Muscle of leg (tissue), 11 donors: ENCODE results near the gene SRGAP2B. TPM values are rescaled to one million over a fixed set of nuclear protein-coding genes. Genes with fewer than 3 reads are reported as not detected.
A peak's percentile ranks its signal among the peaks of the same experiment; 100 is the strongest.
"Not testable (repeated sequence)": the region's sequence is repeated elsewhere in the genome, so short reads cannot be mapped to it uniquely, and the experiment has no call there.

ENCODE experiments used
- DNase-seq: peaks from one replicate; pipeline ENCODE4 v3.0.0; 2013
- H3K27ac ChIP-seq: one replicate; pipeline ENCODE4 v1.5.1; 2013; ENCODE audit warnings: mild to moderate bottlenecking, low read length, control low read depth
- H3K27me3 ChIP-seq: one replicate; pipeline ENCODE4 v1.6.1; 2013; ENCODE audit warnings: low read length; ENCODE audit not compliant: control insufficient read depth, insufficient read depth
- H3K36me3 ChIP-seq: one replicate; pipeline ENCODE4 v1.6.1; 2013; ENCODE audit warnings: low read length; ENCODE audit not compliant: control insufficient read depth, insufficient read depth
- H3K4me1 ChIP-seq: one replicate; pipeline ENCODE4 v1.6.1; 2013; ENCODE audit warnings: low read length; ENCODE audit not compliant: control insufficient read depth, insufficient read depth
- H3K4me3 ChIP-seq: one replicate; pipeline ENCODE4 v1.5.1; 2013; ENCODE audit warnings: low read length, control low read depth
- H3K9me3 ChIP-seq: replicated peaks from 2 replicates; pipeline ENCODE4 v1.6.1; 2013; ENCODE audit warnings: low read depth, low read length; ENCODE audit not compliant: control insufficient read depth
- WGBS: methylation state at CpG from one replicate; pipeline ENCODE4 v1.1.5; 2013; ENCODE audit warnings: missing lambda C conversion rate; ENCODE audit not compliant: insufficient coverage; 5-methylcytosine and 5-hydroxymethylcytosine counted together
- polyA plus RNA-seq, 8 donors: library from polyadenylated mRNA; unstranded; fragments of 120-200 nt; gene quantifications; one replicate each; pipeline versions ENCODE4 v1.2.1 to v1.2.3, GENCODE V29; 2013; ENCODE audit warnings: inconsistent platforms in 1 of 8, low replicate concordance in 1 of 8; ENCODE audit not compliant: insufficient read length in 8 of 8, insufficient read depth in 1 of 8
- total RNA-seq: library from RNA; stranded (reverse); fragments of 120-200 nt; gene quantifications from one replicate; pipeline ENCODE4 v1.2.4, GENCODE V29; 2013

Gene SRGAP2B
- total and polyA plus RNA-seq, 9 donors: 21.4 to 49.3 (median 32.9) TPM

DNA sequence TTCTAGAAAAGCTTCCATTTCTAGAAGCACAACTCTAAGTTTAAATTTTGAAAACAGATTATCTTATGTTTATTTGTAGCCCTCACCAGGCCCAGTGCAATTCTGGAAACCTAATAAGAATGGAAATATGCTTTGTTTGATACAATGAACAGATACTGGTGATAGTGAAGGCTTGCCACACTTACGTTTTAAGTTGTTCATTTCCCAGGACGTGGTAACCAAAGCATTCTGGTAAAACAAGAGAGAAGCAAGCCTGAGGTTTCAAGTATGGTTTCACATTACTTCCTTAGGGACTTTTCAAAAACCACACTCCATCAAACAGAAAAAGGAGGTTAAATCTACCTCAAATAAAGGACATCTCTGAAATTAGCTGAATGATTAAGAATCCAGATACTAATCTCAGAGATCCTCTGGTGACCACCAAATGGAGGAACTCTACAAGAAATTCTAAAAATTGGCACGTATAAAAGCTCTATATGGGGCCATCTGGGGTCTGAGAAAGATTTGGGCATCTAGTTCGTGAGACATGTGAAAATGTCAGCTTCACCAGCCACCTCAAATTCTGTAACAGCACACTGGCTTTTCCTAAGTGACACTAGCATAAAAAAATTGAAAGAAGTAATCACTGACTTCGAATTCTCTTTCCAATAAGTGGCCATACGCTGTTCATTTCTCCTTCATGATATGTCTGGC, 164.9 kb downstream of the SRGAP2B start:
- H3K27ac ChIP-seq, H3K4me3 ChIP-seq, H3K4me1 ChIP-seq, H3K27me3 ChIP-seq, H3K9me3 ChIP-seq, DNase-seq, H3K36me3 ChIP-seq: not testable (repeated sequence)
- WGBS: no CpG with 5 or more reads among the region's 6 CpGs

DNA sequence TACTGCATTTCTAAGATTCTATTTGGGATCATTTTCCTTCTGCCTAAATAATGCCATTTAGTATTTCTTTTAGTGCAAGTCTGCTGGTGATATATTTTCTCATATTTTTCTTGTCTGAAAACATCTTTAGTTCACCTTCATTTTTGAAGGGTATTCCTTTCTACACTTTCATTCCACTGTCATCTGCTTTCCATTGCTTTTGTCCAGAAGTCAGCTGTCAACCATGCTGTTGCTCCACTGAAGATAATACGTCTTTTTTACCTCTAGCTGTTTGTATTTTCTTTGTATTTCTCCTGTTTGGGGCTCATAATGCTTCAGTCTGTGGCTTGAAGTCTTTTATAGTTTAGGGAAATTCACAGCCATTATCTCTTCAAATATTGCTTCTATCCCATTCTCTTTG, 167.8 kb downstream of the SRGAP2B start:
- H3K9me3 ChIP-seq, H3K4me1 ChIP-seq, H3K27me3 ChIP-seq, H3K36me3 ChIP-seq, H3K4me3 ChIP-seq, DNase-seq, H3K27ac ChIP-seq: not testable (repeated sequence)
- WGBS: no CpG with 5 or more reads among the region's 1 CpG

DNA sequence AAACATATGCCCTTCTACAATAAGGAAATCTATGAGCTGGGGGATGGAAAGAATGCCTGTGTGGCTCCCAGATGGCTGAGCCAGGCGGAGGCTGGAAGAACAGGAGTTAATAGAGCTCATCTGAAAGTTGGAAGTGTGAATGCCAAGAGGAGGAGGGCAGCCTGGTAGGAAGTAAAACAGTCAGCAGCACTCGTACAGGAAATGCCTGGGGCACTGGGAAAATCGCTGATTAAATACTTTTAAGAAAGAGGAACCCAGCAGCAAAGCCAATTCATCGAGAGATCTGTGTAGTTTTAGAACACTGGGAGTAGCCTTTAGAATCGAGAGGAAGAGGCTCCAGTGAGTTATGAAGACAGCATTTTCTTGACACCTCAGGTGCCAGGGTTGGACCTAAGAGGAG, 171.5 kb downstream of the SRGAP2B start:
- H3K27ac ChIP-seq, H3K4me3 ChIP-seq, DNase-seq, H3K9me3 ChIP-seq, H3K36me3 ChIP-seq, H3K4me1 ChIP-seq, H3K27me3 ChIP-seq: not testable (repeated sequence)
- no CpG with 5 or more reads among the region's 5 CpGs for WGBS

DNA sequence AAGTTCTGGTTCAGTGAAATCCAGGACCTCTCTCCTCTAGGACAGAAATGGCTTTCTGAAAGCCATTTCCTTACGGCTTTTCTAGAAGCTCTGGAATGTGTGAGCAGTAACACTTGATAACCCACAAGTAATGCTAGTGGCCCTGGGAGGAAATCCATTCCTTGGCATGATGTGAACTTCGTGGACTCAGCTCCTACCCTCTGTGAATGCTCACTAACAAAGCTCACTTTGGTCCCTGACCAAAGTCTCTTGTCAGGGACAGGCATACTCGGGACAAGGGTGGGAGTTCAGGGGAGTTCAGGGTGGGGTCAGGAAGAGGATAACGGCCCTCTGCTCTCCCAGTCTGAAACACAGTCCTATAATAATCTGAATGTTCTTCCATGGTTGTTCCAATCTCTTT, 172.3 kb downstream of the SRGAP2B start:
- not testable (repeated sequence) for H3K4me3 ChIP-seq, H3K27ac ChIP-seq, H3K36me3 ChIP-seq, H3K27me3 ChIP-seq, H3K9me3 ChIP-seq, H3K4me1 ChIP-seq
- no CpG with 5 or more reads among the region's 4 CpGs for WGBS
- DNase-seq: peak; percentile 4

DNA sequence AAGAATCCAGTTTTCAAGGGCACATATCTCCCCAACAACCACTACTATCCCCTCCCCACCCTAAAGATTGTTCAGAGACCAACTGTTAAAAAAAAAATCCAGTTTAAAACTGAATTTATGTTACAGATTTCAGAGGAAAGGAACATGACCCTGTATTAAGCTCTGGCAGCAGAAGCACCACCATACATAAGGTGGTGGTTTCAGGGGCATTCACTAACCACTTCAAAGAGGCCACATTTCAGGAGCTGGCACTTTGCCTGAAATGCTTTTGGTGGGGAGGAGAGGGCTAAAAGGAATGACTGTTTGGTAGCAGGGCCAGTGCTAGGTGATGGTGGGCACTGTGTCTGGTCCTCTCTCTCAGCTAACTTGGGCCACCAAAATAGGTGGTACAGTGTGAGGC, 176.0 kb downstream of the SRGAP2B start:
- H3K36me3 ChIP-seq, H3K27me3 ChIP-seq, H3K4me3 ChIP-seq, H3K4me1 ChIP-seq, DNase-seq, H3K27ac ChIP-seq, H3K9me3 ChIP-seq: not testable (repeated sequence)

DNA sequence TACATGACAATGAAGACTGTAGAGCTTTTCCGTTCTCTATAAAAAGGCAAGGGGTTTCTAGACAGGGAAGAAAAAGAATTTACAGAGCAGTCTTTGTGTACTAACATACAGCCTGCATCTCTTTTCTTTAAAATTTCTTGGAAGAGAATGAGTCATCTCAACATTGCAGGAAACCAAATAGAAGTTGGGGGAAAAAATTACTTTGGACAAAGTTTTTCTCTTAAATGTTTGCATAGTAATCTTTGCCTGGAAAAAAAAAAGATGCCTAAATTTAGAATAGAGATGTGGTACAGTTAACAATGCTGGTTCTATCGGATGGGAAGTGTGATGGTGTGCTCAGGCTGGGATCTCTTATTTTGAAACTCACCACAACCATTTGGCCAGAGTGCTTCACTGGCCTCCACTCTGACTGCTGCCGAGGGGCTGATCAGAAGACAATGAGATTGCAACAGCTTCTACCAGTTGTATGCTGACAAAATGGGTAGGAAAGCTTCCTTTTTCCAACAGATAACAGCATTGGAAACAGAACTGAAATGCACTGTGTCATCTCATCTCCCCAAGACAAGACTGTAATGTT, 177.0 kb downstream of the SRGAP2B start:
- not testable (repeated sequence) for H3K4me3 ChIP-seq, H3K9me3 ChIP-seq, H3K27me3 ChIP-seq, H3K27ac ChIP-seq, DNase-seq, H3K4me1 ChIP-seq, H3K36me3 ChIP-seq
- no CpG with 5 or more reads among the region's 3 CpGs for WGBS

DNA sequence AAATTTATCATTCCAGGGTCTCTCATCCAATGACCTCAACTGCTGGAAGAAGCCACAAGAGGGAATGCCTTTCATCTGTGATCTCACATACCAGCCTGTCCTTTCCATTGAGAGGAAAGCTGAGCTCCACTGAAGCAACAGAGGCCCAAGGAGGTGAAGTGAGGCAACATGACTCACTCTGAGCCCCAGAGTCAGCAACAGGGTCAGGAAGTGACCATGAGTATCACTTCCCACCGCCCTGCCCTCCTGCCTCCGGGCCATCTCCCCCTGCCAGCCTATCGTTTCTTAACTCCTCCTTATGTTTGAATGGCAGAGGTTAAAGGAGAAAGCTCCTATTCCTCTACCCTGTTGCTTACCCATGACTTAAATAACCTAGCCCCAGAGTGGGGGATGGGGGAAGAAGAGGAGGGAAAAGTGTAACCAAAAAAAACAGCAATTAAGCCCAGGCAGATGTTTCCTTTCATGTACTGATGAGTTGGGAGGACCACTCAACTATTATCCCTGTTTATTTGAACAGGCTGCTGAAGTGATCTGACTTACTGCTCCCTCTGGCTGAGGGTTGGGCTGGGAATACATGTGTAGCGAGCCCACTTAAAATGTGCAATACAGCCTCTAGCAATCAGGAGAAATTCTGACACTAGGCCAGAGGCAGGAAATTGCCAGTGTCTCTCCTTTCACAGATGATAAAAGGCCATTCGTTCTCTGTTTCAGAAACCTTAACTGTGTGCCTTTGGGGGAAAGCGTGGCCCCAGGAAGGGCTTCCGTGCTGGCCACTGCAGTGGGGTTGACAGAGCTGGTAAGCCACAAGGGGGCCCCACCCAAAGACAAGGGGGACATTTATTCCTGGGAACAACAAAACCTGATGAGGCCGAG, 177.7 kb downstream of the SRGAP2B start:
- not testable (repeated sequence) for DNase-seq, H3K27ac ChIP-seq, H3K9me3 ChIP-seq, H3K27me3 ChIP-seq, H3K4me1 ChIP-seq, H3K4me3 ChIP-seq, H3K36me3 ChIP-seq
- WGBS: no CpG with 5 or more reads among the region's 8 CpGs

DNA sequence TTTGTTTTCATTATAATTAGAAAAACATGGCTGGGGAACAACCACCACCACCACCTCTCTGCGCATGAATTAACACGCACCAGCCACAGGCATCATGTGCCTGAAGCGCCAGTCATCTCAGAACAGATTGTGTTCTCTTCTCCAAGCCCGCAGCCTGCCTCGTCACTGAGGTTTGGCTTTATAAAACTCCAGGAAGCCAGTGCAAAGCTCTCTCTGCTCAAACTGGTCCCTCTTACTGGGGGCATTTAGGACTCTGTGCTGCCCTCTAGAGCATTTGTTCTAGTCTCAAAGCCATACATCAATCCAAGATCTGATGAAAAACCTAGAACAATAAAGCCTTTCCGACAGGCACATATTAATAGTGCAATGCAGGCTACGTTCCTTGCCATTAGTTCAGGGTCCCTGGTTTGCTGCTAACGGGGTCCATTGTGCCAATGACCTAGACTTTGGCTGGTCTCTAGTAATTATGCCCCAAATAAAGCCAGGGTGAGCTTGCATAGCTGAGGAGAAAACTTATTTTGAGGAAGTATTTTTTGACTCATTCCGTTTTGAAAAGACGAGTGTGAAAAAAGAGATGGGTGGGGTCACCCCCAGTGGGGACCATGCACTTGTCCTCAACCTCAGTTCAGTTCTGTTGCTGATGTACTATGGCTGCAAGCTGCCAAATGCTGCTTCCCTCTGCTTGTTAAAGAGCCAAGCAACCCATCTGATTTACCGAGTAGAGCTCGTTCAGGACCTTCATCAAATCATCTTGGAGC, 181.0 kb downstream of the SRGAP2B start:
- not testable (repeated sequence) for H3K9me3 ChIP-seq, DNase-seq, H3K4me3 ChIP-seq, H3K27me3 ChIP-seq, H3K27ac ChIP-seq, H3K36me3 ChIP-seq, H3K4me1 ChIP-seq
- WGBS: no CpG with 5 or more reads among the region's 12 CpGs

DNA sequence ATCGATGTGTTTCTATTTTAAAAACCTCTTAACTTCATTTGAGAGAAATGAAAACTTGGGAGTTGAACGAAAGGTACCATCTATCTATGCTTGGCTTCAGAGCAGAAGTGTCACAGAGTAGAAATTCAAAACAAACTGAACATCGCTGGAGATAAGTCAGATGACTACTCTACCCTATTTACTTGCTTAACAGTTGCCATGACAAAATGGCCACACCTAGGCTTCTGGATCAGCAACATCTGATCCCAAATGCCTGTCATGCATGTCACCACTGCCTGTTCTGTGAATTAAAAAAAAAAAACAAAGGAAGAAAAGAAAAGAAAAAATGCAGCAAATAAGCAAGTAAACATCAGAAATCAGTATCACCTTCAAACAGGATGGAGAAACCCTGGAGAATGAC, 181.7 kb downstream of the SRGAP2B start:
- not testable (repeated sequence) for H3K4me1 ChIP-seq, H3K4me3 ChIP-seq, H3K36me3 ChIP-seq, H3K27ac ChIP-seq, H3K27me3 ChIP-seq, H3K9me3 ChIP-seq, DNase-seq
- no CpG with 5 or more reads among the region's 3 CpGs for WGBS

DNA sequence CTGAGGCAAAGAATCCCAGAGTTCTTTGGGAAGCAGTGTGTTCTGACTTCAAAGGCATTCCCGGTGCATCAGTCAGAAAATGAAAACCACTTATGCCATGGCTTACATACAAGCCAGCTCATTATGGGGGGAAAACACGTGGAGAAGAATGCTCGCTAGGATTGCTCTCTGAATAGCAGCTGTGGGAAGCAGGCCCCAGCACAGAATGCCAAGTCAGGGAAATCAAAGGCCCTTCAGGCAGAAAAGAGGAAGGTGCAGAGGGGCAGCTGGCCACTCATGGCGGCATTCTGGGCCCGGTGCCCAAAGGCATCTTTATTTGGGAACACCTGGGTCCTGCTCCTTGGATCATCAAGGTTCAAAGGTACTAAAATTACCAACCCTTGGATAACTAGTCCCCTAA, 184.4 kb downstream of the SRGAP2B start:
- not testable (repeated sequence) for H3K27ac ChIP-seq, H3K4me1 ChIP-seq, H3K9me3 ChIP-seq, H3K36me3 ChIP-seq, H3K4me3 ChIP-seq, DNase-seq, H3K27me3 ChIP-seq
- WGBS: no CpG with 5 or more reads among the region's 5 CpGs
